ENCODE measurements around the gene FARP1.

- TF ChIP-seq CTCF (IDR thresholded peaks at IDR 0.05) (no peak), POLR2A (IDR thresholded peaks at IDR 0.05) (no peak)
Measured at GRCh38 chr13:98370261-98370660, 227.4 kb downstream of the FARP1 start.
